Measurements from ENCODE around the gene TRPM3.

The TRPM3 gene

GRCh38 chr9:70576116-70576515 is 545.3 kb downstream of the TRPM3 start:
- DNase-seq (ENCODE audit: low spot score) = no peak
- no peak for TF ChIP-seq CTCF (IDR thresholded peaks at IDR 0.05; ENCODE audit: borderline replicate concordance, control extremely low read depth, extremely low read depth, insufficient read depth, missing control alignments)
- in situ Hi-C loops (cut with MboI; ENCODE audit: low sequenced_read_pairs, unreplicated experiment) = no loop called here

DNA sequence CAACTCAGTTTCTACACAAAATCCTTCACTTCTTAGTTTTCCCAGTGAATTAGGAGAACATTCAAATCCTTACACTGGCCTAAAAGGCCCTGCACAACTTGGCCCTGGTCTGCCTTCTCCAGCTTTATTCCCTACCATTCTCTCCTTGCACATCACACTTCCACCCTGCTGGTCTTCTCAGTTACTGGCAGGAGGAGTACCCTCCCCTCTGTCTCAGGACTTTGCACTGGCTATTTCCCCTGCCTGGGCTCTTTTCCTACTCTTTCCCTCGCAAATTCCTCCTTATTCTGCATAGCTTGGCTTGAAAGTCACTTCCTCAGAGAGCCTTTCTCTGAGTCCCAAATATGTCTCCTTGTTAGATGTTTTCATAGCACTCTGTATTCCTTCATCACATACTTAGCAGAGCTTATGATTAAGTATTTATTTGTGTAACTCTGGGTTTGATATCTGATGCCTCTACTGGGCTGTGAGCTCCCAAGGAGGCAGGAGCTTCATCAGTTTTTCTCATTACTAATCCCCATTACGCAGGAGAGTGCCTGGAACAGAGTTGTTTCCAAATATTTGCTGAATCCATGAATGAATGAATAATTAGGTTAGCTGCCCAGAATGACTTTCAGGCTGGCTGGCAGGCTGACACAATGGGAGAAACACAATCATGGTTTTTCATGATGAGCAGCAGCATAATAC is 547.1 kb downstream of the TRPM3 start:
- in situ Hi-C loops (cut with MboI; ENCODE audit: low sequenced_read_pairs, unreplicated experiment) = no loop called here
- TF ChIP-seq CTCF (IDR thresholded peaks at IDR 0.05; ENCODE audit: borderline replicate concordance, control extremely low read depth, extremely low read depth, insufficient read depth, missing control alignments) = no peak
- no peak for DNase-seq (ENCODE audit: low spot score)

GRCh38 chr9:70573308-70573707 is 548.1 kb downstream of the TRPM3 start:
- no peak for DNase-seq (ENCODE audit: low spot score)
- no peak for TF ChIP-seq CTCF (IDR thresholded peaks at IDR 0.05; ENCODE audit: borderline replicate concordance, control extremely low read depth, extremely low read depth, insufficient read depth, missing control alignments)
- in situ Hi-C loops (cut with MboI; ENCODE audit: low sequenced_read_pairs, unreplicated experiment) = no loop called here

GRCh38 chr9:70571258-70571657 is 550.2 kb downstream of the TRPM3 start:
- no peak for TF ChIP-seq CTCF (IDR thresholded peaks at IDR 0.05; ENCODE audit: borderline replicate concordance, control extremely low read depth, extremely low read depth, insufficient read depth, missing control alignments)
- DNase-seq (ENCODE audit: low spot score) = no peak
- in situ Hi-C loops (cut with MboI; ENCODE audit: low sequenced_read_pairs, unreplicated experiment) = no loop called here

DNA sequence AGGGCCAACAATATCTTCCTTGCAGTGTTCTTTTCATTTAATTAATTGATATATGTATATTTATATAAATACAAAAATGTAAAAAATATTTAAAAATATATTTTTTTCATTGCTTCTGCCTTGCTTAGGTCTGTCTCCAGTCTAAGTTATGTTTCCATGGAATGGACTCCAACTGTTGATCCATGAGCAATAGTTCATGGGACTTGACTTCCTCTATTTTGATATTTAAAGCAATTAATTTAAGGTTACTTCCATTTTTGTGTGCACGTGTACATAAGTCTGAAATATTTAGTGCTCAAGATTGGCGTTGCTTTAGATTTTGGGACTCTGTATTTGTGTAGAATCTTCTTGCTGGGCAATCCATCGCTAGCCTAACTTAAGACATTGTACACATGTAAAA is 551.6 kb downstream of the TRPM3 start:
- in situ Hi-C loops (cut with MboI; ENCODE audit: low sequenced_read_pairs, unreplicated experiment) = no loop called here

DNA sequence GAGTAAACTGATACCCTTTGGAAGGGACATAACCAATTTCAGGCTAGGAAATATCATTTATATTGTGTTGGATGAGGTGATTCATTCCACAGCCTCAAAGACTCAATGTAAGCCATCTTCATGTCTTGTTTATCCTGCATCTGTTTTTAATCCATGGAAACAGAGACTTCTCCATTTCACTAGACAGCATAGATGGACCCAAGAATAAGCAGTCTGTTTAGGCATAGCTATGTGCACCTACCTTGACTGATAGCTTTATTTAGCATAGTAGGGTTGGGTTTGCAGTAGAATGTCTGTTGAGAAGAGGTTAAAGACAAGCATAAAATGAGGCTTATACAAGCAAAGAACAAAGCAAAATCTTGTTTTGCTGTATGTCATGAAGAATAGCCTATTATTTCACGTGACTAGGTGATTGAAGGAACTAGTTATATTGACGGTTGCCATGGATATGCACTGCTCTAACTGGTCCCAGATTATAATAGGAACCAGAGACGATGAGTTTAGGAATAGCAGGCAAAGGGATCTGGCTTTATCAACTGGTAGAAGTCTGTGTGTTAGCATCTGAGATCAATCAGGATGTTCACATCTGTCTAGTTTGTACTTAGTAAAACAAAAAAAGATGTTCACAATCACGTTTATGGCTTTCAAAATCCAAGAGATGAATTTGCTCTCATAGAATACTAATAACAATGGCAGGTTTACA is 552.2 kb downstream of the TRPM3 start:
- in situ Hi-C loops (cut with MboI; ENCODE audit: low sequenced_read_pairs, unreplicated experiment) = no loop called here
- DNase-seq (ENCODE audit: low spot score) = no peak
- no peak for TF ChIP-seq CTCF (IDR thresholded peaks at IDR 0.05; ENCODE audit: borderline replicate concordance, control extremely low read depth, extremely low read depth, insufficient read depth, missing control alignments)

More for the DNA sequence above, 551.6 kb downstream of the TRPM3 start:
- DNase-seq (ENCODE audit: low spot score) = no peak
- no peak for TF ChIP-seq CTCF (IDR thresholded peaks at IDR 0.05; ENCODE audit: borderline replicate concordance, control extremely low read depth, extremely low read depth, insufficient read depth, missing control alignments)

Data from GM13976 (cell line).